Calu3 (cell line): Measurements from ENCODE around the gene NMT2. TPM values are rescaled to one million over a fixed set of nuclear protein-coding genes. Genes with fewer than 3 reads are reported as not detected.

Experiments
- BruUV-seq: library from RNA; stranded (reverse); fragments of 400-500 nt; replicated peaks from 2 replicates; lab custom pipeline; 2021; lab: Mats Ljungman, UMichigan
- CTCF ChIA-PET: fragments of 300-600 bp; sonication (Branson Sonifier 250); formaldehyde crosslinking; loops from one replicate; lab custom pipeline; 2022; ENCODE audit warnings: antibody characterized with exemption; lab: Charles Lee
- DNase-seq: peaks from one replicate; pipeline ENCODE4 v3.0.0; 2022
- H3K27ac Mint-ChIP-seq: one replicate; pipeline ENCODE4 v1.8.0; 2022; ENCODE audit warnings: mixed read lengths; ENCODE audit not compliant: unreplicated experiment
- H3K27me3 Mint-ChIP-seq: one replicate; pipeline ENCODE4 v1.8.0; 2022; ENCODE audit warnings: mixed read lengths; ENCODE audit not compliant: unreplicated experiment
- H3K36me3 Mint-ChIP-seq: one replicate; pipeline ENCODE4 v1.8.0; 2022; ENCODE audit warnings: mild to moderate bottlenecking, moderate library complexity, mixed read lengths; ENCODE audit not compliant: insufficient read depth, unreplicated experiment
- H3K4me1 Mint-ChIP-seq: one replicate; pipeline ENCODE4 v1.8.0; 2022; ENCODE audit warnings: mild to moderate bottlenecking, low read depth, mixed read lengths; ENCODE audit not compliant: unreplicated experiment
- H3K4me3 Mint-ChIP-seq: one replicate; pipeline ENCODE4 v1.8.0; 2022; ENCODE audit warnings: mild to moderate bottlenecking, low read depth, moderate library complexity, mixed read lengths; ENCODE audit not compliant: unreplicated experiment
- H3K9me3 Mint-ChIP-seq: one replicate; pipeline ENCODE4 v1.8.0; 2022; ENCODE audit warnings: low read depth, mixed read lengths; ENCODE audit not compliant: unreplicated experiment
- CTCF ChIP-seq: fragments of 200-600 bp; IDR thresholded peaks from one replicate; pipeline ENCODE4 v1.8.0; 2022; ENCODE audit warnings: antibody characterized with exemption; ENCODE audit not compliant: unreplicated experiment
- intact Hi-C: fragments of 100-400 bp; cut with micrococcal nuclease; formaldehyde crosslinking; loops from one replicate; pipeline ENCODE4 v1.10.0; 2022; ENCODE audit not compliant: unreplicated experiment
- total RNA-seq: library from RNA; stranded (reverse); gene quantifications from 2 replicates; pipeline ENCODE4 v1.2.3, GENCODE V29; 2022

Gene NMT2
- total RNA-seq, 1 experiment from 2014 or later = 8.6 TPM

- no peak for DNase-seq
- no TSS peak for BruUV-seq
- Mint-ChIP-seq H3K36me3 (no peaks in the 10 kb centered on the region), H3K4me3 (no peak overlapping the region), H3K27ac (no peak overlapping the region), H3K27me3 (no peaks in the 10 kb centered on the region), H3K9me3 (no peaks in the 10 kb centered on the region), H3K4me1 (no peaks in the 10 kb centered on the region)
- CTCF ChIA-PET = no interaction called here
- intact Hi-C loops = no loop called here
- no peak for TF ChIP-seq CTCF
Observed at GRCh38 chr10:15144788-15145187, 23.7 kb downstream of the NMT2 start.

DNA sequence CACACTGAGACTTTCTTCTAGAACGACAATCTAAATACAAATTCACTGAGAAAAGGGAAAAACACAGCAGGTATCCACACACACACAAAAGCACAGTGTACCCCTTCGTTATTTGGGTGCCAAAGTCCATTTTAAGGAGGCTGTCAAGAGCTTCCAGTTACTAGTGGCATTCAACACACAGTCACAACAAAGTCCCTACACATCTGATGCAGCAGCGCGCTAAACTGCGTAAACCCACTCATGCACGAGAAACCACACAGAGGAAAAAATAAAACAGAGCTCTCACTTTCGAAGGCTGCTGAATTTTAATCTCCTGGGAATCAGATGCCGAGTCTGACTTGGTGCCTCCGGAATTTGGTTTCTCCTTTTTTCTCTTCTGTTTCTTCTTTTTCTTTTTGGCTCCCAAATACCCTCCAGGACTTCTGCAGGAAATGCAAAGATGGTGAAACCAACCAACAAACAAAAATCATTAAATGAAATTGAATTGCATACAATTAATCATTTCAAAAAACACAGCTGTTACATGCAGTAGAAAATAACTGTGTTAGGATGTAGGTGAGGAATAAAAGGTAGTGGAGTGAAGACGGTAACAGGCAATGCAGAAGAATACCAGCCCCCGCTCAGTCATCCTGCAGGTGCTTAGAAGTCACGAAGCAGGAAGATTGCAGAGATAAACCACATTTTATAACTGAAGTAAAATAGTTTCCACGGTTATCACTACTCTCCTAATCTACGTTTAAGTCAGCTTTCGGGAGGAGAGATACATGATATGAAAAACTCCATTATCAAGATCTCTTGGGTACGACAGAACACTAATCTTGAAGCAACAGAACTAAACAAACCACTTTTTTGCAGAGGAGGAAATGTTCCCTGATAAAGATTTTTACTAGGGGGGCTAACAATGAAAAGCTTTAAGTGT, 27.1 kb downstream of the NMT2 start:
- no peaks in the 10 kb centered on the region for H3K27me3 Mint-ChIP-seq
- no peak overlapping the region for H3K4me3 Mint-ChIP-seq
- no peaks in the 10 kb centered on the region for H3K4me1 Mint-ChIP-seq
- no peak for TF ChIP-seq CTCF
- CTCF ChIA-PET = no interaction called here
- BruUV-seq = no TSS peak
- no peak overlapping the region for H3K27ac Mint-ChIP-seq
- H3K36me3 Mint-ChIP-seq = no peaks in the 10 kb centered on the region
- DNase-seq = no peak
- intact Hi-C loops = no loop called here
- H3K9me3 Mint-ChIP-seq = no peaks in the 10 kb centered on the region

DNA sequence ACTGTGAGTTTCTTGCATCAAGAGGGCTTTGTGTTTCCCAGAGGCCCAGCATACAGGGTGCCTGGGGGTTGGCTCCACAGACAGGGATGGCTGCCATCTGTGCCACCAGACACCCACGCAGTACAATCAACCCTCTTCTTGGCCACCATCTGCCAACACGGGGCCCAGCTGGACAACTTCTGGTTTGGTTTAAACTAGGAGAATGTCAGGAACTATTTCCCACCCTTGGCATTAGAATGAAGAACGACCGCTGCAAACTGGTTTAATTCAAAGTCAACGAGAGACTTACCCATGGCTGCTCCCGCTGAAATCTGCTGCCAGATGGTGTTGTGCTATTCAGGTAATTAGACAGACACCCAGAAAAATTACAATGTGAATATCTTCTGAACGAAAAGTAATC, 27.8 kb downstream of the NMT2 start:
- Mint-ChIP-seq H3K9me3 (no peaks in the 10 kb centered on the region), H3K27me3 (no peaks in the 10 kb centered on the region), H3K4me3 (no peak overlapping the region), H3K27ac (no peak overlapping the region), H3K36me3 (no peaks in the 10 kb centered on the region), H3K4me1 (no peaks in the 10 kb centered on the region)
- CTCF ChIA-PET = no interaction called here
- TF ChIP-seq CTCF = no peak
- intact Hi-C loops = no loop called here
- BruUV-seq = no TSS peak
- no peak for DNase-seq

DNA sequence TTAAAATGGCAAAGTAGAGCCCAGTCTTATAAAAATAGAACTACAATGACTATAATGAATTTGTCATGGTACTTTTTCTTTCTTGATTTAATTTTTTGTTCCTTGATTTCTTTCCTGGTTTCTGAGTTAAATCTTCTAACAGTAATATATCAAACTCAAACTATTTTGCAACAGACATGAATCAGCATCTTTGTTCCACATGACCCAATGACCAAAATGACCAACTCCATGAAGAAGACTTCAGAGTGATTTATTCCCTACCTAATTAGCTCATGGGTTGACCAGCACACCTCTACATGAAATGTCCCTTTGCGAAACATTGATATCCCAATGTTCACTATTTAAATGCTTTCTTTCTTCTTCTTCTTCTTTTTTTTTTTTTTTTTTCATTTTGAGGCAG, 30.9 kb downstream of the NMT2 start:
- DNase-seq = no peak
- H3K4me1 Mint-ChIP-seq = no peaks in the 10 kb centered on the region
- no peaks in the 10 kb centered on the region for H3K27me3 Mint-ChIP-seq
- no peak overlapping the region for H3K4me3 Mint-ChIP-seq
- no peak for TF ChIP-seq CTCF
- CTCF ChIA-PET = interaction anchor here (0.7 kb wide), 2 partner anchors 13 to 170 kb away, joined by 4 to 5 read pairs; no protein-coding TSS in a partner anchor
- no TSS peak for BruUV-seq
- intact Hi-C loops = no loop called here
- H3K36me3 Mint-ChIP-seq = no peaks in the 10 kb centered on the region
- H3K9me3 Mint-ChIP-seq = no peaks in the 10 kb centered on the region
- H3K27ac Mint-ChIP-seq = no peak overlapping the region
